Fibroblast of skin of right quadriceps (primary cell): ENCODE data around the gene DENND10.
A peak's percentile ranks its signal among the peaks of the same experiment; 100 is the strongest.
"Not testable (repeated sequence)": the region's sequence is repeated elsewhere in the genome, so short reads cannot be mapped to it uniquely, and the experiment has no call there.

Experiments
- DNase-seq: peaks from one replicate; pipeline ENCODE4 v3.0.0-alpha.2; 2013

The DENND10 gene, protein sequence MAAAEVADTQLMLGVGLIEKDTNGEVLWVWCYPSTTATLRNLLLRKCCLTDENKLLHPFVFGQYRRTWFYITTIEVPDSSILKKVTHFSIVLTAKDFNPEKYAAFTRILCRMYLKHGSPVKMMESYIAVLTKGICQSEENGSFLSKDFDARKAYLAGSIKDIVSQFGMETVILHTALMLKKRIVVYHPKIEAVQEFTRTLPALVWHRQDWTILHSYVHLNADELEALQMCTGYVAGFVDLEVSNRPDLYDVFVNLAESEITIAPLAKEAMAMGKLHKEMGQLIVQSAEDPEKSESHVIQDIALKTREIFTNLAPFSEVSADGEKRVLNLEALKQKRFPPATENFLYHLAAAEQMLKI

DNA sequence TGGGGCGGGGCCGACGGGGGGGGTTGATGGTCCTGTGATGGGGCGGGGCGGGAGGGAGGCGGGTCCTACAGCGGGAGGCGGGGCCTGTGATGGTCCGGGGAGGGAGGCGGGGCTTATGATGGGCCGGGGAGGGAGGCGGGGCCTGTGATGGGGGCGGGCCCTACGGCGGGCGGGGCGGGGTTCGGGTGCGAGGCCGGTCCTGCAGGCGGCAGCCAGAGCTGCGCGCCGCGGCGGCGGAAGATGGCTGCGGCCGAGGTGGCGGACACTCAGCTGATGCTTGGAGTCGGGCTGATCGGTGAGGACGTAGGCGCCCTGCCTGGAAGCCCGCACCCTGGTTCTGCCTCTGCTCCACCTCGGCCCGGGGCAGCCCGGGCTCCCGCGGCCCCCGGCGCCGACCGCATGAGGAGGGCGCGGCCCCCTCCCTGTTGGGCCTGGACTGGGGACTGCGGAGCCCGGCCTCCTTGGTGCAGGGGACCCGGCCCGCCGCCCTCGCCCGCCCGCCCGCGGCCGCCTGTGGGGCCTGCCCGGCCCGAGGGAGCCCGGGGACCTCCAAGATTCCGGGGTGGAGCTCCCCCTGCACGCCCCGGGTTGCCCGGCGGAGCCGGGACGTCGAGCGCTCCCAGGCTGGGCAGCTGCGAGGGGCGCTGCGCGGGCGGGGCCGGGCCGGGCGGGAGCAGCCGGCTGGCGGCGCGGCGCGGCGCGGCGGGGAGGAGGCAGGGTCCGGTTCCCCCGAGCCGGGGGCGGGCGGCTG lies at the start of gene DENND10:
TSS of gene DENND10 (plus strand) at position 211 of the 751 bp plus-strand sequence. CDS start at position 241, 30 bp downstream.
- DNase-seq: peak; percentile 76

DNA sequence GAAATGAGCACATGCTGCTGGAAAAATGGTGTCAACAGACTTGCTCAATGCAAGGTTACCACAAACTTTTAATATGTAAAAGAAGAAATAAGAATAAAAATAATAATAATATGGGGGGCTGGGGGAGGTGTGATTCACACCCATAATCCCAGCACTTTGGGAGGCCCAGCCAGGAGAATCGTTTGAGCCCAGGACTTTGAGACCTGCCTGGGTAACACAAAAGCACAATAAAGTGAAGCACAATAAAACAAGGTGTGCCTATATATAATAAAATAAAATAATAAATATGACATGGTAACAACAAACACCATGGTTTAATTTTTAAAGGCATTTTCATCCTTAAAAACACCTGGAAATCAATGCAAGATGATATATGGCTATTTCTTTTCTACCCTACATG lies 48.4 kb upstream of the DENND10 start:
- DNase-seq: no peak

DNA sequence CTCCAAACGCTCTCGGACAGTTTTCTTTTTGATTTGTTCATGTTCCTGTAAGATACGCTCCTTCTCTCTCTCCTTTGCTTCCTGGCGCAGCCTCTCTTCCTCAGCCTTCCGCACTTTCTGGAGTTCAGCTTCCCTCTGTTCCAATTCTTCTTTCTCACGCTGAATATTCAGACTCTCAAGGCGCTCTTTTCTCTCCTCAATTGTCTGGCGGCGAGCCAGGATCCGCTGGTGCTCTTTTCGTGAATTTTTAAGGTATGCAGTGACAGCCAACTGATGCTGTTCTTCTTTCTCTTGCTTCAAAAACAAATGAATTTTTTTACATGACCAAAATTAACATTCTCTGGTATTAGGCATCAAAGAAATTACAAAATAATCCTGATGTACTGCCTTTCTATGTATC lies 45.9 kb upstream of the DENND10 start:
- DNase-seq: no peak

DNA sequence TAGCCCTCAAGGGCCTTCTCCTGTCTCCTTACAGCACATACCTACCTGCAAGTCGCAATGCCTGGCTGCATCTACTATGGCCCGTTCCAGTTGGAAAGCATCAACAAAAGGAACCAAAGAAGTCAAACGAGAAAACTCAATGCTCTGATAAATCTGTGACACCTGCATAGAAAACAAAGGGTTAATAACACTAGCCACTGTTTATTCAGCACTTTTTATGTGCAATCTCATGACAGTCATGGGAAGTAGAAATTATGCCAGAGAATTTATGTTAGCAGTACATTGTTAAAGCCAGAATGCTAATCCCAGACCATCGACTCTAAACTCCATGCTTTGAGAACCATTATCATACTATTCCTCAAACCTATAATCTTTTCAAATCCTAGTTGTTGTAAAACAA lies 44.4 kb upstream of the DENND10 start:
- DNase-seq: no peak

DNA sequence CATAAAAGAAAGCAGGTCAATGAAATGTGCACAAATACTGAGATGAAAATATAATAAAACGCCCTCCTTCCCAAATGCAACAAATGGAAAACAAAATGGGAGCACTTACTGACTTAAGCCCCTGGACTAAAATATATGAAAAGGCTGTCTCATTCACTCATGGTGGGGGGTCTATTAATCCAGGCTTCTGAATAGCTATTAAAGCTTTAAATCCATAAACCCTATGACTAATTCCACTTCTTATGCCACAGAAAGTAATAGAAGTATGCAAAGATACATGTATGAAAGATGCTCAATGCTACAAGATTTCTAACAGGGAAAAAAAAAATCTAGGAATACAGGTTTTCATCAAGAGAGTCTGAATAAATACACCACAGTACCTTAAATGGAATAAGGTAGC lies 43.8 kb upstream of the DENND10 start:
- DNase-seq: no peak

DNA sequence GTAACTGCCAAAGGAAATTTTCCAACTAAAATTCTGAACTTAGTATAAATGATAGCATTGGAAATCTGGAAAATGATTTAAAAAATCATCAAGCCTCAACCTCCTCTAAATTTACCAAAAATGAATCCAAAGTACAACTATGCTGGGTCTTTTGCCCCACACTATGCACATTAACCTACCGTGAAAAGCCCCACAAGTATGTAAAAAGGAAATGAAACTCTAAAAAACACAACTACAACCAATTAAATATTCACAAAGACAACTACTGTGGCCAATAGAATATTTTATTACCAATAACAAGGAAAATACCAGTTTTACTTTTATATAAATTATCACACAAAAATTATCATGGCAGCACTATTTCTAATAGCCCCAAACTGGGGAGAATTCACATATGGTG lies 42.6 kb upstream of the DENND10 start:
- no peak for DNase-seq

DNA sequence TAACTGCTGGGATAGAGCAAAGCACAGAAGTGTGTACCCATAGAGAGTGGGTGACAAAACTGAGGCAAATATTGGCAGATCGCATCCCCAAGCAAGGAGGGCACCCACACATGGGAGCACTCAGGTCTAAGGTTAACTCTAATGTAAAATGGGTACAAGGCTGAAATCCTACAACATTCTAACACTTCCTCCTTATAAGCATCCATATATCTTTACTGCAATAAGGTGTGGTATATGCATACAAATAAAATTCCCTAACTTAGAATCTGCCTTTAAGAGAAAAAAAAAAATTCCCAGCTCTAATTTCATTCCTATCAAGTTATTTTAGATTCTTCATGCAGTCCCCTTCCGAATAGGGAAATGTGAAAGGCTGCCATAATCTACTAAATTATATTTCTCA lies 42.0 kb upstream of the DENND10 start:
- no peak for DNase-seq

DNA sequence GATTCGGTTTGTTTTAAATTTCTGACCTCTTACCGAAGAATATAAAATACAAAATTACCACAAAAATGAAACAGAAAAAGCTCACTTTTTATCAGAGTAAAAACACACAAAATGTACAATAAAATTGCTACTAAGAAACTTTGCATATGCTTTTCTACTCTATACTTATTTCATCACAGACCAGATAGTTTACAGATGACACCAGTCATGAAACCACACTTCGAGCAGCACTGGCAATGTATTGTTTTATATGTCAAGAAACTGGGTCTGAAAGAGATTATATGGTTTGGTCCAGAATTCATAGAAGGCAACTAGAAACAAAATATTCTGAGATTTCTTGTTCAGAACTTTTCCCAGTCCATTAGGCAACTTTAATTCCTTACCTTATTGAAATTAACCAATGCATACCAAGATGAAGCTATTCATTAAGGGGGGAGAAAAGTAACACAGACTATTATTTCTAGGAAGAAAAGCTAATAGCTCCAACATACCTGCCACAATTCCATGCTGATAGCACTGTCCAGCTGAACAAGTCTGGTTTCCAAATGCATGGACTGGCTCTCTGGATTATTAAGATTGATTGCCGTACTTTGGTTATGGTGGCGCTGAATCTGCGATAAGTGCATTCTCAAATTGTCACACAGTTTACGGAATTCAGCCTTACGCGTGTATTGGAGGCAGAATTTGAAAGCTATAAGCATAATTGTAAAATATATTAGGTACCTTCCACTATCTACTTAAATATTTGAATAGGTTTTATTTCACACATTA lies 33.3 kb upstream of the DENND10 start:
- DNase-seq: no peak

DNA sequence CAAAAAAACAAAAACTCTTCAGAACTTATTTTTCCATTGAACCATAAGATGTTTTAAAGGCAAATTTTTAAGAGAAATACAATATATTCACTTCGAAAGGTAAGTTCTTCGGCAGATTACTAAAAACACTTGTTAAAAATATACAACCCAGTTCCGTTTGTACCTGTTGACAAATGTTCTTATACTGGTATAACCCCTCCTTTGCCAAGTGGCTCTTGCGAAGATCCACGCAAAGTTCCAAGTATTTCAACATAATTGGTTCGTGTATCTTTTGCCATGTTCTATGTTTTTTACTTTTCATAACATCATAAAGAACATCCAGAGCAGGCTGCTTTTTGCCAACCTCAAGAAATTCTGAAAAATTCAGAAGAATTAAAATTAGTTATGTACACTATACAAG lies 30.3 kb upstream of the DENND10 start:
- DNase-seq: no peak

DNA sequence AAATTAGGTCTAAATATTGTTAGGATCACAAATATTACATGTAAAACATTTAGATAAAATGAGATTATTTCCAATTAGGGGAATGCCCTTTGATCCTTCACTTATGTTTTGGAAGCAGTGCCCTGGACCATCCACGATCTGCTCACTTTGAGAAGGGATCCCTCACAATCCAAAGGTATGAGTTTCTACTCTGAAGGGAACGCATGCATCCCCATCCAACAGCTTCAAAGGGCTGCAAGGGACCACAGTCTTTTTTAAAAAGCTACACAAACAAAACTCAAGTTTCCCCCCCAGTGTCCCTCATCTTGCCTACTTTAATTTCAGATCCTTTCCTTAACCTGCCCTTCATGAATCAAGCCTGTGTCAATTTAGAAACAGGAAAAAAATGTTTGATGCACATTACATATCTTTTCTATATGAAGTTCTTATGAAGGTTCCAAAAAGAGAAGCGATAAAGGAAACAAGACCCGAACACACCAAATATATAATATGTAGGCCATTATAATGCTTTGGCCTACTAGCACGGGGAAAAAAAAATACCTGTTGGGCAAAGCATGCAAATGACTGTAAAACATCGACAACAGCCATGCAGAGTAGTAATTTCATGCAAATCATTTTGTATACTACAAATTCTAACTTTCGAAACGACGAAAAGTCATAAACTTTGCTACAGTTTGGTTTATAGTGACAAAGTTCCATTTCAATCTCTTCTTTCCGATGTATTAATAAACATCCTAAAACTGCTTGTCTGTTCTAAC lies 25.3 kb upstream of the DENND10 start:
- no peak for DNase-seq

DNA sequence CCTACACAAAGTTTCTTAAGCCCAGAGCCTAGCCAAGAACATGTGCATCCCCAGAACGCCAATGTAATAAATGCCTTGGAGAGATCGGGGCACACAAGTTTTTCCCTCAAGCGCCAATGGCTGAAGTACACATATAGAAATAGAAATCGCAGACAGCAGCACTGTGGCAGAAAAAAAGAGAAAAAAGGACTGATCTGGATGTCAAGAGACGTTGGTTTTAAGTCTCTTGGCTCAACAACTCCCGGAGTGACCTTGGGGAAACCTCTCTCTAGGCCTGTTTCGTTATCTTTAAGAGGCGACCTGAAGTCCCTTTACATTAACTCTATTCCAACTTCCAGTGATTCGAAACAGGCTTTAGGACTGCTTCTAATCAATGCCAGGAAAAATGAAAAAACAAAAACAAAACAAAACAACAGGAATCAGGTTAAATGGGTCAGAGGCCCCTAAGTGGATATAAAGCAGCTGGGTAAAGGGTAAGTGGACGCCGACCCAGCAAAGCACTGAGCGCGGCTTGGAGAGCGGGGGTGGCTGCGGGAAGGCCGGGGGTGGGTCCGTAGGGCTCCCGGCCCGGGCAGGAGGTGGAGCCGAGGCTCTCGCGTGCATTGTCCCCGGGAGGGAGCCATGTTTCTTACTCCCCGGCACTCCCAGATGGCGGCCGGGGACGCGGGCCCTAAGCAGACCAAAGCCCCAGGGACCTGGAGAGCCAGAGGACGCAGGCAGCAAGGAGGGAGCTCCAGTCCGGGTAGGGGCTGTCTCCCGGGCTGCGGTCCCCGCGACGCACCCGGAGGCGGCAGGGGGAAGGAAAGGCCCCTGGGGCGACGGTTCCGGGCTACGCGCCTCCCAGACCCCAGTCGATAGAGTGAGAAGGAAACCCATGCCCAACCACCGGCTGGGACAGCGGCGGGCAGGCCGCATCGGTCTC lies 24.1 kb upstream of the DENND10 start:
- DNase-seq: peak; percentile 62

DNA sequence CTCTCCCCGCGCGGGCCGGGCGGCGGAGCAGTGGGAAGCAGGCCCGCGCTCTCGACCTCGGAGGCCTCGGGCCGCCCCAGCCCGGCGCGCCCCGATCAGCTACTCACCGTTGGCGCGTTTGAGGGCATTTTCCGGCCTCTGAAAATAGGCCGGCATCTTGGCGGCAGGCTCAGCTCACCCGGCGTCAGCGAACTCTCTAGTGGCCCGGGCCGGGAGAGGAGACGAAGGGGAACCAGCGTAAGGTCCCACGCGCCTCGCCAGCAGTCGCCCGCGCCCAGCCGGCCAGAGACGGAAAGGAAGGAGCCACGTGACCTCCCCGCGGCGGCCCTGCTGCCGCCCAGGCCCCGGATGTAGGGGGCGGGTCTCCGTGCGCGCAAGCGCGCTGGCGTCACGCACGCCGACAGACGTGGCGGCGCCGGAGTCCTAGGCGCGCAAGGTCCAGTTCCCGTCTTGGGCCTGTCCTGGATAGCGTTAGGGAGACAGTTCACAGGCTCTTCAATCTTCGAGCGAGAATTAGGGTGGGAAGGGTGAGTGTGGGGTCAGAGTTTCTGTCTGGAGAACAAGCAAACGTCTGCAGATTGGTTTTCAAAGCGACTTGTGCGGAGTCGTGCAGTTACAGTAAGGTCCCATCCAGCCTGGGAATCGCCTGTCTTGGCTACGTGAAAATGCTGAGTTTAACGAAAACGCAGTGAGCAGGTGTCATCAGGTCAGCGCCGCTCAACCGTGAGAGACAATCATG lies 23.2 kb upstream of the DENND10 start, which contains the start of gene EIF3A:
TSS of gene EIF3A (minus strand) at position 297 of the 739 bp plus-strand sequence. CDS start at position 156, 141 bp downstream.
- peak; percentile 91 for DNase-seq

DNA sequence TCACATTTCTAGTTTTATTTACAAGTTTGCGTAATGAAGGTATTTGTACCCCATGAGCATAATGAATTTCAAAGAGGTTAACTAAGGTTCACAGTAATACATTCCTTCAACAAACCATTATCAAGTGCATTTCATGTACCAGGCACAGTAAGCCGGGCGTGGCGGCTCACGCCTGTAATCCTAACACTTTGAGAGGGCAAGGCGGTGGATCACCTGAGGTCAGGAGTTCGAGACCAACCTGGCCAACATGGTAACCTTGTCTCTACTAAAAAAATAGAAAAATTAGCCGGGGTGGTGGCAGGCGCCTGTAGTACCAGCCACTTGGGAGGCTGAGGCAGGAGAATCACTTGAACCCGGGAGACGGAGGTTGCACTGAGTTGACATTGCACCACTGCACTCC lies 19.0 kb upstream of the DENND10 start:
- no peak for DNase-seq

DNA sequence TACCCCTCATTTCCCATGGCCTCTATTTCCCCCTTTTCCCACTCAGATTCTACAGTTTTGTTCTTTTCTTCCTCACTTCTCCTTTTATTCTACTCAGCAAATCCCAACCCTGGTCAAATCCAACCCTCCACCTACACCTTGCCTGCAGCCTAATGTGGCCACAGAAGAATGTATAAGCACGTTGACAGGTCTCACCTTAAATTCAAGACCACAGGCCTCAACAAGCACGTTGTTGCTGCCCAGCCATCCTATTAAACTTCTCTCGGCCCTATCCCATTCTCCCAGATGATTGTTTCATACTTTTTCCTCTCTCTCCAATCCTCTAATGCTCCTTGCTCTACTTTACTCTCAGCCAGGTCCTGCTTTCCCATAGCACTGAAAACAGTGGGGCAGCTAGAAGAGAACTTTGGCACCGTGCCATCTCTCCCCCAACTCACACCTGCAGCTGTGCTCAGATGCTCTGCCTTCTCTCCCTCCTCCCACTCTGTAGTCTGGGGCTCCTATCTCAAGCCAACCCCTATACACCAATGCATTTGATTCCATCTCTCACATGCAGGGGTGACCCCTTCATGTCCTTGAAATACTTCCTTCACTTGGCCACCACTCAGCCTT lies 16.5 kb upstream of the DENND10 start:
- DNase-seq: no peak

DNA sequence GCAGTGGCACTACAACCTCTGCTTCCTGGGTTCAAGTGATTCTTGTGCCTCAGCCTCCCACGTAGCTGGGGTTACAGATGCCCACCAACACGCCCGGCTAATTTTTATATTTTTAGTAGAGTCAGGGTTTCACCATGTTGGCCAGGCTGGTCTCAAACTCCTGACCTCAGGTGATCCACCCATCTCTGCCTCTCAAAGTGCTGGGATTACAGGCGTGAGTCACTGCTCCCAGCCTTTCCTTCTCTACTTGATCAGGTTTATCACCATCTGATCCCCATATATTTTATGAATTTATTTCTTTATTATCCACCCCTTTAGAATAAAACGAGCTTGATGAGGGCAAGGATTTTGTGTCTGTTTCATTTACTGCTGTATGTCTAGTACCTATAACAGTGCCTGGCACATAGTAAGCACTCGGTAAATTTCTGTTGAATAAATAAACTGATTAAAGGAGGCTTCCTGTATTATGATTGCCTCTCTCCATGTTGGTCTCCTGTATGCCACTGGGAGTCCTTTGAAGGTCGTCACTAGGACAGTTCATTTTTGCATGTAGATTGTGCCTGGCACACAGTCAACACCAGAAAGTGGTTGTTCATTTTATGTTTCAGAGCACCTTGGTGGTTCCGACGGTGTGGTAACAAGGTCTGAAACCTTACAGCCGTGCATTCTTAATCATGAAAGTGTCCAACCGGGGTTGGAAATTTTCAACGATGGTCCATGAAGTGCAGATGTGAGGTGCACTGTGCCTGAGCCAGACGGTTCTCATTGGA lies 13.7 kb upstream of the DENND10 start:
- DNase-seq: no peak

DNA sequence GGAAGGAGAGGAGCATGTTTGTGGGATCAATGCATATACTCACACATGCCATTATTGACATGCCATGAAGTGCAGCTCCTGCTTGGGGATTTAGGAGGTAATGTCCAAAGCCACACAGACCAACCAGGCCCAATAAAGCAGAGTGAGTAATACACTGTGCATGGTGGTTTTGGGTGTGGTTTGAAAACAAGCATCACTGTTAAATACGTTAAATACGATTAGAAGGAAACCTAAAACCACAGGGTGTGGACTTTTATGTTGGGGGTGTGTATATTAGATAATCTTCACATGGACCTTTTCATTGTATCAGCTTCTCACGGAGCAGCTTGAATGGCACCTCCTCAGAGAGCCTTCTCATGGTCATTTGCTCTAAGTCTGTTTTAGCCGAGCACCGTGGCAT lies 12.9 kb upstream of the DENND10 start:
- peak; percentile 68 for DNase-seq

DNA sequence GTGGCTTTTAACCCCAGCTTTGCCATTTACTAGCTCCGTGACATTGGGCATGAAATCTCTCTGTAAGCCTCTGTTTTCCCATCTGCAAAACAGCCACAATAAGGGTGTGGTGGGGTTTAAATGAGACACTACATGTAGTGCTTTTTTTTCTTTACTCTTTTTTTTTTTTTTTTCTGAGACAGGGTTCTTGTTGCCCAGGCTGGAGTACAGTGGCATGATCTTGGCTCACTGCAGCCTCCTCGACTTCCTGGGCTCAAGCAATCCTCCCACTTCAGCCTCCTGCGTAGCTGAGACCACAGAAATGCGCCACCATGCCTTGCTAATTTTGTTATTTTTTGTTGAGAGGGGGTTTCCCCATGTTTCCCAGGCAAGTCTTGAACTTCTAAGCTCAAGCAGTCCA lies 8.3 kb upstream of the DENND10 start:
- no peak for DNase-seq

DNA sequence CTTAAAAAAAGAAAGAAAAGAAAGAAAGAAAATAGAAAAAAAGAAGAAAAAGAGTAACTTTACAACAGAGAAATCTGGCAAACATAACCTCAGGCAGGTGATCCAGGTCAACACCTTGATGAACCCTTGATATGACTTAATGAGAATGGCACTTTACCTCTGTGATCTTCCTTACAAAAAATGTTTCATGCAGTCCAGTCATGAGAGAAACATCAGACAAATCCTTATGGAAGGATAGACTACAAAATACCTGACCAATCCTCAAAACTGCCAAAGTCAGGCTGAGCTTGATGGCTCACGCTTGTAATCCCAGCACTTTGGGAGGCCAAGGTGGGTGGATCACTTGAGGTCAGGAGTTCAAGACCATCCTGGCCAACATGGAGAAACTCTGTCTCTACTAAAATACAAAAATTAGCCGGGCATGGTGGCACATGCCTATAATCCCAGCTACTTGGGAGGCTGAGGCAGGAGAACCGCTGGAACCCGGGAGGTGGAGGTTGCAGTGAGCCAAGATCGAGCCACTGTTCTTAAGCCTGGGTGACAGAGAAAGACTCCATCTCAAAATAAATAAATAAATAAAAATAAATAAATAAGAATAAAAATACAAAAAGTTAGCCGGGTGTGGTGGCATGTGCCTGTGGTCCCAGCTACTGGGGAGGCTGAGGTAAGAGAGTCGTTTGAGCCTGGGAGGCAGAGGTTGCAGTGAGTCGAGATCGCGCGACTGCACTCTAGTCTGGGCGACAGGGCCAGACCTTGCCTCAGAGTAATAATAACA lies 7.1 kb upstream of the DENND10 start:
- not testable (repeated sequence) for DNase-seq

DNA sequence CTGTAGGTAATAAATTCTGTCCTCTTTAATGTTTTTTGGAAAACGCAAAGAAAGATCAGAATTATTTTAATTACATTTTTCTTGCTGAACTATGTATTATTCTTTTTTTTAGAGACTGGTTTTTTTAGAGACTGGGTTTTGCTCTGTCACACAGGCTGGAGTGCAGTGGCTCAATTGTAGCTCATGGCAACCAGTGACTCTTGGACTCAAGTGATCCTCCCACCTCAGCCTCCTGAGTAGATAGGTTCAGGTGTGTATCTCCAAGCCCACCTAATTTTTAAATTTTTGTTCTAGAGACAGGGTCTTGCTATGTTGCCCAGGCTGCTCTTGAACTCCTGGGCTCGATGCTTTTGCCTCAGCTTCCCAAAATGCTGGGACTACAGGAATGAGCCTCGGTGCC lies 5.3 kb upstream of the DENND10 start:
- no peak for DNase-seq
